BE2C (cell line): ENCODE data around the gene BANF1.

Source experiments
- DNase-seq: peaks from one replicate; pipeline ENCODE4 v3.0.0-alpha.2; 2020
- H3K27me3 ChIP-seq: fragments of 250-450 bp; sonication (Bioruptor Pico); 2 replicates; pipeline ENCODE4 v1.5.1; 2020; ENCODE audit warnings: mild to moderate bottlenecking
- H3K36me3 ChIP-seq: fragments of 250-450 bp; sonication (Bioruptor Pico); 2 replicates; pipeline ENCODE4 v1.5.1; 2020; ENCODE audit warnings: mild to moderate bottlenecking
- H3K4me1 ChIP-seq: fragments of 250-450 bp; sonication (Bioruptor Pico); 2 replicates; pipeline ENCODE4 v1.5.1; 2020
- H3K4me3 ChIP-seq: 2 replicates; pipeline ENCODE4 v1.5.1; 2011; ENCODE audit warnings: low read depth, low read length
- H3K9me3 ChIP-seq: fragments of 250-450 bp; sonication (Bioruptor Pico); 2 replicates; pipeline ENCODE4 v1.5.1; 2020
- TF ChIP-seq, protein P1 (sequence below): IDR thresholded peaks from 2 replicates; pipeline ENCODE4 v1.5.1; 2012; ENCODE audit warnings: mild to moderate bottlenecking, low read depth, low read length

The BANF1 gene

GRCh38 chr11:65981972-65982823 lies 20.1 kb upstream of the BANF1 start:
- DNase-seq, result no peak
- TF ChIP-seq, protein P1, sequence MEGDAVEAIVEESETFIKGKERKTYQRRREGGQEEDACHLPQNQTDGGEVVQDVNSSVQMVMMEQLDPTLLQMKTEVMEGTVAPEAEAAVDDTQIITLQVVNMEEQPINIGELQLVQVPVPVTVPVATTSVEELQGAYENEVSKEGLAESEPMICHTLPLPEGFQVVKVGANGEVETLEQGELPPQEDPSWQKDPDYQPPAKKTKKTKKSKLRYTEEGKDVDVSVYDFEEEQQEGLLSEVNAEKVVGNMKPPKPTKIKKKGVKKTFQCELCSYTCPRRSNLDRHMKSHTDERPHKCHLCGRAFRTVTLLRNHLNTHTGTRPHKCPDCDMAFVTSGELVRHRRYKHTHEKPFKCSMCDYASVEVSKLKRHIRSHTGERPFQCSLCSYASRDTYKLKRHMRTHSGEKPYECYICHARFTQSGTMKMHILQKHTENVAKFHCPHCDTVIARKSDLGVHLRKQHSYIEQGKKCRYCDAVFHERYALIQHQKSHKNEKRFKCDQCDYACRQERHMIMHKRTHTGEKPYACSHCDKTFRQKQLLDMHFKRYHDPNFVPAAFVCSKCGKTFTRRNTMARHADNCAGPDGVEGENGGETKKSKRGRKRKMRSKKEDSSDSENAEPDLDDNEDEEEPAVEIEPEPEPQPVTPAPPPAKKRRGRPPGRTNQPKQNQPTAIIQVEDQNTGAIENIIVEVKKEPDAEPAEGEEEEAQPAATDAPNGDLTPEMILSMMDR, result no peak

GRCh38 chr11:65982824-65983588 lies 19.3 kb upstream of the BANF1 start:
- peaks cover 14% of the 10 kb centered on the region for H3K36me3 ChIP-seq

More at GRCh38 chr11:65981972-65982823, 20.1 kb upstream of the BANF1 start:
- Histone ChIP-seq H3K27me3 (no peaks in the 10 kb centered on the region), H3K4me1 (no peaks in the 10 kb centered on the region), H3K9me3 (no peaks in the 10 kb centered on the region), H3K4me3 (no peak overlapping the region), H3K36me3 (peaks cover 22% of the 10 kb centered on the region)

GRCh38 chr11:65983589-65983987 lies 18.7 kb upstream of the BANF1 start:
- Histone ChIP-seq H3K4me1 (no peaks in the 10 kb centered on the region), H3K27me3 (no peaks in the 10 kb centered on the region), H3K36me3 (peaks cover 8% of the 10 kb centered on the region), H3K4me3 (no peak overlapping the region), H3K9me3 (no peaks in the 10 kb centered on the region)
- no peak for DNase-seq
- TF ChIP-seq, protein P1, result no peak

More at GRCh38 chr11:65982824-65983588, 19.3 kb upstream of the BANF1 start:
- Histone ChIP-seq H3K4me3 (no peak overlapping the region), H3K27me3 (no peaks in the 10 kb centered on the region), H3K4me1 (no peaks in the 10 kb centered on the region), H3K9me3 (no peaks in the 10 kb centered on the region)
- TF ChIP-seq, protein P1, result no peak
- no peak for DNase-seq

GRCh38 chr11:65987336-65987735 lies 15.0 kb upstream of the BANF1 start:
- Histone ChIP-seq H3K27me3 (no peaks in the 10 kb centered on the region), H3K9me3 (no peaks in the 10 kb centered on the region), H3K4me3 (no peak overlapping the region), H3K4me1 (no peaks in the 10 kb centered on the region), H3K36me3 (no peaks in the 10 kb centered on the region; the same call in 1 of the 2 replicates)
- TF ChIP-seq, protein P1, result no peak
- DNase-seq, result no peak

DNA sequence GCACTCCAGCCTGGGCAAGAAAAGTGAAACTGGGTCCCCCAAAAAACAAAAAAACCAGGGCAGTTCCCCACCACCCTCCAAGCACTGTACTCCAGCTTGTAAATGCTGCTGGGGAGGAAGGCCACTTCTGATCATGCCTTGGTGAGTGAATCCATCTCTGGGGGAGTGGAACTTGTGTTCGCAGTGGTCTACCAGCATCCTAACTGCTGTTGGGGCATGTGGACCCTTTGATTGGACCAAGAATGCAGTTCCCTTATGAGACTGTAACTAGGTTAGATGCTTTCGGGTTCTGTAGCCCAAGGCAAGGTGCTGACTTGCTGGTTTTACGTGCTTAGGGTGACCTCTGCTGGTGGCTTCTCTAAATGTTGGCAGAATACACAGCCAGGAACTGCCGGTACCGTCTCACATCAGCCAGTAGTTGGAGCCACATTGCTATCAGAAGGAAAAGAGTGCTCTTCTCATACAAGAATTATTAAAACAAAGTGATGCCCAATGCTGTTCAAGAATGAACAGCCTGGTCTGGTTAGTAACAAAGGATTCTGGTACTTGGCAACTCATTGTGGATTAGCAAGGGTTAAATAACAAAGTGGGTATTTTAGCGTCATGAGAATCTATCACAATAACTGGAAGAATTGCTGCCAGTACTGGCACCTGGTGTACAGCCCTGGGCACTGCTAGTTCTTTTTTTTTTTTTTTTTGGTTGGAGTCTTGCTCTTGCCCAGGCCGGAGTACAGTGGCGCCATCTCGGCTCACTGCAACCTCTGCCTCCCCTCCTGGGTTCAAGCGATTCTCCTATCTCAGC lies 13.3 kb upstream of the BANF1 start:
- peaks cover 3% of the 10 kb centered on the region for H3K36me3 ChIP-seq
- no peaks in the 10 kb centered on the region for H3K4me1 ChIP-seq
- peak; percentile 91 for DNase-seq
- H3K9me3 ChIP-seq, result no peaks in the 10 kb centered on the region
- TF ChIP-seq, protein P1, result peak; percentile 99
- H3K27me3 ChIP-seq, result no peaks in the 10 kb centered on the region
- H3K4me3 ChIP-seq, result no peak overlapping the region
